ENCODE data around the gene KCND3. TPM values are rescaled to one million over a fixed set of nuclear protein-coding genes. Genes with fewer than 3 reads are reported as not detected.

Gene KCND3
- polyA plus RNA-seq, 3 donors, result not detected

DNA sequence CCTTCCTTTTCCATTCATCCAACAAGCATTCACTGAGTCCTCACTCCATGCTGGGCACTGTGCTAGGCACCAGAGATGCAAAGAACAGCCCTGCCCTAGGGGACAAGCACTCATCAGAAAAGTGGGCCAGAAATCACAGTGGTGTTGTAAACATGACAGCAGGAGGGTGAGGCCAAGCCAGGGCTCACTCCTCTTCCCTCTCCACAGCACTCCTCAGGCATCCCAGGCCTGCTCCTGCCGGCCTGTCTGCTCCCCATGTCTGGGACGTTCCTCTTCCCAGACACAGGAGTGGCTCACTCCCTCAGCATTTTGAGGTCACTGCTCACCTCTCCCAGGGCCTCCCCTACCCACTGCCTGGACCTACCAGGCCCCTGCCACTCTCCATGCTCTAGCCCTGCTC, 61.8 kb downstream of the KCND3 start:
- no peak overlapping the region for H3K4me3 Mint-ChIP-seq
- no peaks in the 10 kb centered on the region for H3K27me3 ChIP-seq (ENCODE audit: control insufficient read depth in 2 of 2, insufficient read depth in 2 of 2, low read length in 2 of 2)
- WGBS (ENCODE audit: insufficient coverage), result 79% methylated on average over 2 of the region's 2 CpGs

DNA sequence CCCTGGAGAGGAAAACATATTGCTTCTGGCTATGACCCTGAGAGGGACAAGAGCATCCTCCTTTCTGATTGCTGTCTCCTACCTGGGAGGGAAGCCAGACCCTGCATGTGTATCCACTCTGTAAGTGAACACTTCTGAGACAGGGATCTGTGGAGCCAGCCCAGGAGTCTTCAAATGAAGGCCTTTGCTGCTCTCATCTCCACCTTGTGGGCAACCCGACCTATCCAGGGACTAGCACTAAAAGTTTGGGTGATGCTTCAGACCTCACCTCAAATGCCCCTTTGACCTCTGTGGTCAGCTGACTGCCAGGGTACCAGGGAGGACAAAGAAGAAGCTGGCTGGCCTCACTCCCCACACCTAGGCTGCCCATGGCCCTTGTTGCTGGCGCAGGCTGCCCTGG, 64.7 kb downstream of the KCND3 start:
- peaks cover 5 to 7% (median 6%) of the 10 kb centered on the region in 3 donors for H3K27me3 Mint-ChIP-seq (ENCODE audit: low read depth in 3 of 3)
- Histone ChIP-seq H3K4me2 (replicated peaks; ENCODE audit: extremely low read depth, low read length, poor library complexity, severe bottlenecking) (no peak overlapping the region), H3K9ac (ENCODE audit: insufficient read depth, low read length, poor library complexity, severe bottlenecking) (no peak overlapping the region), H2AFZ (ENCODE audit: insufficient read depth, low read depth, low read length, poor library complexity, severe bottlenecking) (no peak overlapping the region), H3K27ac (ENCODE audit: low read depth in 1 of 2, low read length in 2 of 2) (no peak overlapping the region), H3K4me3 (replicated peaks in 1 of 3; ENCODE audit: low read depth in 2 of 3, low read length in 3 of 3) (no peak overlapping the region), H3K79me2 (ENCODE audit: insufficient read depth, low read length) (no peaks in the 10 kb centered on the region), H3K4me1 (ENCODE audit: control insufficient read depth in 1 of 2, insufficient read depth in 2 of 2, low read length in 2 of 2) (peaks cover 0 to 9% of the 10 kb centered on the region in 2 donors), H3K9me3 (replicated peaks in 1 of 2; ENCODE audit: control insufficient read depth in 1 of 2, insufficient read depth in 1 of 2, low read length in 2 of 2) (no peaks in the 10 kb centered on the region), H3K27me3 (ENCODE audit: control insufficient read depth in 2 of 2, insufficient read depth in 2 of 2, low read length in 2 of 2) (no peaks in the 10 kb centered on the region), H3K36me3 (replicated peaks in 1 of 2; ENCODE audit: control insufficient read depth in 1 of 2, insufficient read depth in 2 of 2, low read length in 2 of 2) (no peaks in the 10 kb centered on the region), H4K20me1 (ENCODE audit: insufficient read depth, low read length) (no peaks in the 10 kb centered on the region)
- WGBS (ENCODE audit: insufficient coverage), result 100% methylated on average over 1 of the region's 2 CpGs
- TF ChIP-seq, protein P1, sequence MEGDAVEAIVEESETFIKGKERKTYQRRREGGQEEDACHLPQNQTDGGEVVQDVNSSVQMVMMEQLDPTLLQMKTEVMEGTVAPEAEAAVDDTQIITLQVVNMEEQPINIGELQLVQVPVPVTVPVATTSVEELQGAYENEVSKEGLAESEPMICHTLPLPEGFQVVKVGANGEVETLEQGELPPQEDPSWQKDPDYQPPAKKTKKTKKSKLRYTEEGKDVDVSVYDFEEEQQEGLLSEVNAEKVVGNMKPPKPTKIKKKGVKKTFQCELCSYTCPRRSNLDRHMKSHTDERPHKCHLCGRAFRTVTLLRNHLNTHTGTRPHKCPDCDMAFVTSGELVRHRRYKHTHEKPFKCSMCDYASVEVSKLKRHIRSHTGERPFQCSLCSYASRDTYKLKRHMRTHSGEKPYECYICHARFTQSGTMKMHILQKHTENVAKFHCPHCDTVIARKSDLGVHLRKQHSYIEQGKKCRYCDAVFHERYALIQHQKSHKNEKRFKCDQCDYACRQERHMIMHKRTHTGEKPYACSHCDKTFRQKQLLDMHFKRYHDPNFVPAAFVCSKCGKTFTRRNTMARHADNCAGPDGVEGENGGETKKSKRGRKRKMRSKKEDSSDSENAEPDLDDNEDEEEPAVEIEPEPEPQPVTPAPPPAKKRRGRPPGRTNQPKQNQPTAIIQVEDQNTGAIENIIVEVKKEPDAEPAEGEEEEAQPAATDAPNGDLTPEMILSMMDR (IDR thresholded peaks at IDR 0.05), result no peak
- no peak for DNase-seq
- H3K27ac Mint-ChIP-seq, result no peak overlapping the region
- intact Hi-C loops (cut with micrococcal nuclease), result no loop called here
- no peaks in the 10 kb centered on the region for H3K36me3 Mint-ChIP-seq
- H3K4me3 Mint-ChIP-seq, result no peak overlapping the region
- peaks cover 7% of the 10 kb centered on the region for H3K4me1 Mint-ChIP-seq
- no peaks in the 10 kb centered on the region for H3K9me3 Mint-ChIP-seq

More for the DNA sequence above, 61.8 kb downstream of the KCND3 start:
- no peak overlapping the region for H3K4me2 ChIP-seq (replicated peaks; ENCODE audit: extremely low read depth, low read length, poor library complexity, severe bottlenecking)
- H3K4me1 ChIP-seq (ENCODE audit: control insufficient read depth in 1 of 2, insufficient read depth in 2 of 2, low read length in 2 of 2), result no peaks in the 10 kb centered on the region
- TF ChIP-seq, protein P1 (IDR thresholded peaks at IDR 0.05), result no peak
- Mint-ChIP-seq H3K27ac (no peak overlapping the region), H3K9me3 (no peaks in the 10 kb centered on the region), H3K27me3 (ENCODE audit: low read depth in 3 of 3) (peaks cover 2 to 10% (median 3%) of the 10 kb centered on the region in 3 donors), H3K36me3 (no peaks in the 10 kb centered on the region), H3K4me1 (no peaks in the 10 kb centered on the region)
- intact Hi-C loops (cut with micrococcal nuclease), result no loop called here
- H4K20me1 ChIP-seq (ENCODE audit: insufficient read depth, low read length), result no peaks in the 10 kb centered on the region
- H3K4me3 ChIP-seq (replicated peaks in 1 of 3; ENCODE audit: low read depth in 2 of 3, low read length in 3 of 3), result no peak overlapping the region
- no peak for DNase-seq
- no peaks in the 10 kb centered on the region for H3K9me3 ChIP-seq (replicated peaks in 1 of 2; ENCODE audit: control insufficient read depth in 1 of 2, insufficient read depth in 1 of 2, low read length in 2 of 2)
- H3K79me2 ChIP-seq (ENCODE audit: insufficient read depth, low read length), result no peaks in the 10 kb centered on the region
- H2AFZ ChIP-seq (ENCODE audit: insufficient read depth, low read depth, low read length, poor library complexity, severe bottlenecking), result no peak overlapping the region
- H3K27ac ChIP-seq (ENCODE audit: low read depth in 1 of 2, low read length in 2 of 2), result no peak overlapping the region
- no peaks in the 10 kb centered on the region for H3K36me3 ChIP-seq (replicated peaks in 1 of 2; ENCODE audit: control insufficient read depth in 1 of 2, insufficient read depth in 2 of 2, low read length in 2 of 2)
- H3K9ac ChIP-seq (ENCODE audit: insufficient read depth, low read length, poor library complexity, severe bottlenecking), result no peak overlapping the region

Measured in CD14-positive monocyte (primary cell).